ENCODE measurements around the gene DYRK1A.
"Not testable (repeated sequence)": the region's sequence is repeated elsewhere in the genome, so short reads cannot be mapped to it uniquely, and the experiment has no call there.

Gene DYRK1A

GRCh38 chr21:37528150-37528937 is 161.8 kb downstream of the DYRK1A start:
- DNase-seq (ENCODE audit: low read depth) = no peak

GRCh38 chr21:37529649-37530048 is 163.1 kb downstream of the DYRK1A start:
- DNase-seq (ENCODE audit: low read depth) = no peak

DNA sequence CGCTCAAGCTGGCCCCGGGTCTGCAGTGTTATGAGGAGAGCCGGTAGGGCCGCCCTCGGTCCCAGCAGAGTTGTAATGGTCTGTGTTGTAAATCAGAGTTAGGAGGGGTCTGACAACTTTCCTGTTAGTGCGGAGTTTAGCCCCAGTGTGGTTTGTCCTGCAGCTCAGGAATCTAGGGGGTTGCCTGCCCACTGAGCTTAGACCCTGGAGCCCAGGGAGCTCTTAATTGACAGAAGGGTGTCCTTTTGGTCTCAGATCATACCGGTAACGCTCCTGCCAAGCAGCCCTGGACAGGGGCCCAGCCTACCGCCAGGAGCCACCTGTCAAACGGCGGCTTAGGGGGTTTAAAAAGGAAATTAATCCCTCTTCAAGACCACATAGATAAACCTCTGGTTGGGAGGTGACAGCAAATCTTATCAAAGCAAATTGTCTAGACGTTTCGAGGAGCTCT is 164.4 kb downstream of the DYRK1A start:
- no peak for DNase-seq (ENCODE audit: low read depth)

DNA sequence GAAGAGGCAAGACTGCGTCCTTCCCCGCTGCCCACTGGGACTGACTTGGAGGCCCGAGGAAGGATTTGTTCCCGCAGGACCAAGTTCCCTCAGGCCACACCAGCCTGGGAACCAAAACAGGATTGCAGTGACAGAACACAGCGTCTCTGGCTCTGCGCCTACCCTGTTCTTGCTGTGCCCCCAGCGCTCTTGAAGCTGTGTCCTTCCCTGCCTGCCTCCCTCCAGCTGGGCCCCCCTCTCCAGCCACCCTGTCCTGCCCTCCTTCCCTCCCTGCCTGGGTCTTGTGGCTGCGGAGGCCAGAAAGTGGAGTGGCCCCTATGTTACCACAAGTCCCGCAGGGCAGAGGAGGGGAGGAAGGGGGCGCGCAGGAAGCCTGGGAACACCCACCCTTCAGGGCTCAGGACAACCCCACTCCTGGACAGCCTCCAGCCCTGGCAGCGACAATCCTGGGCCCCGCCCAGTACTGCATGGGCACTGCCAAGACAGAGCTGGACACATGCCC is 164.9 kb downstream of the DYRK1A start:
- DNase-seq (ENCODE audit: low read depth) = no peak

DNA sequence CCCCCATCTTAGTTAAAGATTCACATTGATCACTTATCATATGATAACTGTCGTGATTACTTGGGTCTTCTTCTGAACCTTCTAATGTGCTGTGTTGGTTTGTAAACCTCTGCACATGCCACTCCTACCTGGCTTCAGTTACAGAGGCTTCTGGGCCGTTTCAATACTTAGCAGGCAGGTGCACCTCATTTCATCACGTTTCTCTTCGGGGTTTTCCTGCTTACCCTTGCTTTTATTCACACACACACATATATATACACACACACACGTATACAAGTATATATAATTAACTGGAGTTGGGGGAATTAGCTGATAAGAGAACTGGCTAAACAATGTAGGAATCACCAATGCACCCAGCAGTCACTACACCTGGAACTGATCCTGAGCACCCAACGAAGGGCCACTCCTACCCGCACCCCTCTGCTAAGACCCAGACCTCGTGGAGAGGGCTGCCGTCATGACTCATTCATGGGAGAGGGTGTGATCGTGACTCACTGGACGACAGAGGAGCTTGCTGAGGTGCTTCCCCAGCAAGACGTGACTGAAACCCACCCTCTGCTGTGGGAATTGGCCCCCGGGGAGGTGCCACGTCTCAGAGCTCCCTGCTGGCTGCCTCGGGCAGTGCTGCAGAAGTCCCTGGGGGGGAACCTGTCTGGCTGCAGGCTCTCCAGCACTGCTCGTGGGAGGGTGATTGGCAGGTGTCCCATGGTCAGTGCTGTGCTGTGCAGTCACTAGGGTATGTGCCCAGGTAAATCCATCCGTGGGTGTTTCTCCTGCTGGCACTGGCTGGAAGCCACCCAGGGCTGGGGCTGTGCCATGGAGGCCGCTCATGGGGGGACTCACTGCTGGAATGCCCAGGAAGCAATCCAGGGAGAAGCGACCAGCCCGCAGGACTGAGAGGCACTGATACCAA is 166.6 kb downstream of the DYRK1A start:
- no peak for DNase-seq (ENCODE audit: low read depth)

GRCh38 chr21:37534431-37534830 is 167.9 kb downstream of the DYRK1A start:
- no peak for DNase-seq (ENCODE audit: low read depth)

- DNase-seq (ENCODE audit: low read depth) = no peak
Observed at GRCh38 chr21:37535130-37535529, 168.6 kb downstream of the DYRK1A start.

GRCh38 chr21:37535672-37536071 is 169.1 kb downstream of the DYRK1A start:
- DNase-seq (ENCODE audit: low read depth) = no peak

DNA sequence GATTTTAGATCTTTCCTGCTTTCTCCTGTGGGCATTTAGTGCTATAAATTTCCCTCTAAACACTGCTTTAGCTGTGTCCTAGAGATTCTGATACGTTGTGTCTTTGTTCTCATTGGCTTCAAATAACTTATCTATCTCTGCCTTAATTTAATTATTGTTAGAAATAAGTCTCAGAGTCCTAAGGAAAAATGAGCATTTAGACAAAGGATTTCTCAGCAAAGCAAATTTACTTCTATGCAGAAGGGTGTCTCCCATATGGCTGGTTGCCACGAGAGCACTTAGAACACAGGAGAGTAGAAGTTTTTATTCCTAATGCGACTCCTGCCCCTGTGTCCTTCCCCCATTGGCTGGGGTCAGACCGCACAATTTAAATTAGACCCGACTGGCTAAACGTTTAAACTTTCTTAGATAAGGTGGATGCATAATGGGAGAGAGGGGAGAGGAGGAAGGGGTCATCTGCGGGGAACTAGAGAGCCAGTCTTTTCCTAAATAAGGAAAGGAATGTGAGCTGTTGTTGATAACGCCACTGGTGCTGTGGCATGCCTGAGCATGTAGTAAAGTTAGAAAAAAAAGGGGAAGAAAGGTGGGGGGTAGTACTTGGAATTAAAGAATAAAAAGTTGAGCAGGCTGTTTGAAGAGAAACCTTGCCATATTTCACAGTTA is 170.2 kb downstream of the DYRK1A start:
- DNase-seq (ENCODE audit: low read depth) = no peak

GRCh38 chr21:37537391-37537996 is 170.9 kb downstream of the DYRK1A start:
- no peak for DNase-seq (ENCODE audit: low read depth)

DNA sequence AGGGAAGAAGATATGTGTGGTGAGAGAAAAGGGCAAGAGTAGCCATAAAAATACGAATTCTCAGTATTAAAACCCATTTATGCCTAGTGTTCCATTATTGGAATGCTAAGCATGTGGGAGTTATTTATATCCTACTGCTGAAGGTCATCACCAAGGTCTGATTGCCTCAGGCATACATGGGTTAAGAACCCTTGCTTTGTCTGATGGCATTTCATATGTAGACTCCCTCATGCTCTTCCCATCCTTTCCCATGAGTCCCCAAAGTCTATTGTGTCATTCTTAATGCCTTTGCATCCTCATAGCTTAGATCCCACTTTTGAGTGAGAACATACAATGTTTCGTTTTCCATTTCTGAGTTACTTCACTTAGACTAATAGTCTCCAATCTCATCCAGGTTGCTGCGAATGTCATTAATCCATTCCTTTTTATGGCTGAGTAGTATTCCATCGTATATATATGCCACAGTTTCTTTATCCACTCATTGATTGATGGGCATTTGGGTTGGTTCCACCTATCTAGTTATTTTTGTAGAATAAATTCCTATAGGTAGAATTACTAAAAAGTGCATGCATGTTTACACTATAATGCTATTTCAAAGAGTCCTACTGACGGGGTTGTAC is 172.5 kb downstream of the DYRK1A start:
- DNase-seq (ENCODE audit: low read depth) = no peak

DNA sequence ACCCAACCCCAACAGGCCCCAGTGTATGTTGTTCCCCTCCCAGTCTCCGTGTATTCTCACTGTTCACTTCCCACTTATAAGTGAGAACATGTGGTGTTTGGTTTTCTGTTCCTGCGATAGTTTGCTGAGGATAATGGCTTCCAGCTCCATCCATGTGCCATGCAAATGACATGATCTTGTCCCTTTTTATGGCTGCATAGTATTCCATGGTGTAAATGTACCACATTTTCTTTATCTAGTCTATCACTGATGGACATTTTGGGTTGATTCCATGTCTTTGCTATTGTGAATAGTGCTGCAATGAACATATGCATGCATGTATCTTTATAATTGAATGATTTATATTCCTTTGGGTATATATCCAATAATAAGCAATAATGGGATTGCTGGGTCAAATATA is 174.6 kb downstream of the DYRK1A start:
- DNase-seq (ENCODE audit: low read depth) = not testable (repeated sequence)

GRCh38 chr21:37542512-37542911 is 175.9 kb downstream of the DYRK1A start:
- no peak for DNase-seq (ENCODE audit: low read depth)

DNA sequence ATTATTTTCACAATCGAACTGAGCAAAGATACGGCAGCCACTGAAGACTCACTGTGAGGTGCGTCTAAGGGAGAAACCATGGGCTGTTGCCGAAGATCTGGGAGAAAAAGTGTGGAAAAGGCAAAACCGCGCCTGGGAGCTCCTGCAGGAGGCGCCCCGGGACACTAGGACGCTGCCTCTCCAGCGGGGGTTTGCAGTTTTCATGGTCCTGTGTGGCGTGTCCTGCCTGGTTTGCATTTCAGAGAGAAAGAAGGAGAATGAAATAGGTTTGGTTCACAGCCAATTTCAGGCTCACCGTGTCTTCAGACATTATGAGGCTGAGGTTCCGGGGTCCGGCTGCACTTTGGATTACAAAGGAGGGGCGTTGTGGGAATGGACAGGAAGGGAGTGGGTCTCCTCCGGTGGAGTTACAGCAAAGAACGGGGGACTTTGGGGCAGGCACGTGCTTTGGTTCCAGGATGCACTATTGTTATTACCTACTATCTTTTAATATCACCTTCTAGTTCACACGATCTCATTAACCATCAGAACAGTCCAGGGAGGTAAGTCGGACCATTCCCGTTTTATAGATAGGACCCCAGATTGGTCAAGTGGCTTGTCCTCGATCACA is 179.8 kb downstream of the DYRK1A start:
- DNase-seq (ENCODE audit: low read depth) = no peak

GRCh38 chr21:37546949-37547614 is 180.5 kb downstream of the DYRK1A start:
- no peak for DNase-seq (ENCODE audit: low read depth)

DNA sequence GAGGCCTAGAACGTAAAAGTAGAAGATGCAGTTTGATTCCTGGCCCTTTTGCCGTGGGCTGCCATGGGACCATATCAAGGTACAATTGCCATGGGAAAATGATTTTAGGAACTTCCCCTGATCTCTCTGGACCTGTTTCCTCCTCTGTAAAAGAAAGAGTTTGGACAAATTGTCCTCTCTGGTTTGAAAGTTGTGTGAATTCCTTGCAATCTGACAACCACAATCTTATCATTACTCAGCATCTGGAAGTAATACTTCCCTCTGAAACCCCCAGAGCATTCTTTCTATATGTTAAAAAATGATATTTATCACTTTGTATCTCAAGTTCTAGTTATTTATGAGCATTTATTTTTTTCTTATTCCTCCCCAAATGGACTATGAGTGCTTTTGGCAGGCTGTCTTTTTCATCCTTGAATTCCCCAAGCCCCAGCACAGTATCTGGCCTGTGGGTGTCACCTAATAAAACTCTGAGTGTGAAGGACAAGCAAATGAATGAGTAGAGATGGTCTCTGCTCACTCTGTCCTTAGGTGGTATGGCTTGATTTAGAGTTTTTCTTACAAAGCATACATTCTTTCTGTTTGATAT is 181.1 kb downstream of the DYRK1A start:
- DNase-seq (ENCODE audit: low read depth) = no peak

GRCh38 chr21:37548521-37548981 is 182.0 kb downstream of the DYRK1A start:
- DNase-seq (ENCODE audit: low read depth) = no peak

- DNase-seq (ENCODE audit: low read depth) = not testable (repeated sequence)
Observed at GRCh38 chr21:37549730-37550129, 183.2 kb downstream of the DYRK1A start.

DNA sequence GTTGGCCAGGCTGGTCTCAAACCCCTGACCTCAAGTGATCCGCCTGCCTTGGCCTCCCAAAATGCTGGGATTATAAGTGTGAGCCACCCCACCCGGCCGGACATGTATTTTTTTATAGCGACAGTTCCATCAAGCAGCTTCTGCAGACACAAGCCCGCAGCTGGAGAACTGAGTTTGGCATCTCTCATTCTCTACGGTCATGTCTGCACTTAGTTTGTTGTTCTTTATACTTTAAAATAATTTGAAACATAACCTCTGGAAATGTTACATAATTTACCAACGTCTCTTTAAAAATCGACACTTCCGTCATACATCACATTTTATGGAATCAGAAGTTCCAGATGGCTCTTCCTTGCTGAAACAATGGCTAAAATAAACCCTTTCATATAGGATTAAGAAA is 183.6 kb downstream of the DYRK1A start:
- DNase-seq (ENCODE audit: low read depth) = no peak

Data from stimulated activated CD8-positive, alpha-beta memory T cell treated with anti-CD3 and anti-CD28 coated beads, Interleukin-15, amount 100 ng/mL, for 1 hour (primary cell).